Stomach (tissue), 9 donors: Measurements from ENCODE around the gene EGFR. TPM values are rescaled to one million over a fixed set of nuclear protein-coding genes. Genes with fewer than 3 reads are reported as not detected.
A peak's percentile ranks its signal among the peaks of the same experiment; 100 is the strongest.

Experiments
- DNase-seq, 2 donors: peaks; one replicate each; pipeline versions ENCODE4 v3.0.0 to v3.0.0-alpha.2; 2013 to 2019
- H3K27ac ChIP-seq, 5 donors: fragments of 200-600 bp in 4 of 5; sonication (generic) in 4 of 5; one replicate each; pipeline ENCODE4 v1.5.1; 2013 to 2019; ENCODE audit warnings: mild to moderate bottlenecking in 1 of 5, moderate library complexity in 1 of 5
- H3K27me3 ChIP-seq, 3 donors: fragments of 200-600 bp; sonication (generic); one replicate each; pipeline ENCODE4 v1.5.1; 2017 to 2019; ENCODE audit warnings: mixed run types in 1 of 3
- H3K36me3 ChIP-seq, 4 donors: fragments of 200-600 bp; sonication (generic); 1 replicate in 3 of 4; 2 replicates in 1 of 4; pipeline ENCODE4 v1.5.1; 2016 to 2019
- H3K4me1 ChIP-seq, 4 donors: fragments of 200-600 bp; sonication (generic); one replicate each; pipeline ENCODE4 v1.5.1; 2016 to 2019
- H3K4me3 ChIP-seq, 4 donors: fragments of 200-600 bp; sonication (generic) in 3 of 4; one replicate each; pipeline ENCODE4 v1.5.1; 2016 to 2019; ENCODE audit warnings: mild to moderate bottlenecking in 1 of 4
- H3K9me3 ChIP-seq, 4 donors: fragments of 200-600 bp; sonication (generic); one replicate each; pipeline ENCODE4 v1.5.1; 2016 to 2019
- CTCF ChIP-seq, 7 experiments: fragments of 450-650 bp in 4 of 7; fragments of 200-600 bp in 3 of 7; sonication (generic) in 3 of 7; IDR thresholded peaks; one replicate each; pipeline ENCODE4 v1.5.1; 2016 to 2019; ENCODE audit warnings: antibody characterized with exemption in 7 of 7, control low read depth in 2 of 7, mild to moderate bottlenecking in 1 of 7
- EP300 ChIP-seq: sonication (generic); formaldehyde crosslinking; IDR thresholded peaks from one replicate; pipeline ENCODE4 v1.6.1; 2017; ENCODE audit warnings: antibody characterized with exemption
- POLR2A ChIP-seq, 4 donors: fragments of 450-650 bp; IDR thresholded peaks; one replicate each; pipeline ENCODE4 v1.6.1; 2016; ENCODE audit warnings: antibody characterized with exemption in 4 of 4, control low read depth in 2 of 4, mild to moderate bottlenecking in 1 of 4, moderate library complexity in 1 of 4
- POLR2AphosphoS5 ChIP-seq, 3 donors: sonication (generic); formaldehyde crosslinking; IDR thresholded peaks; one replicate each; pipeline ENCODE4 v1.6.1; 2016; ENCODE audit warnings: antibody characterized with exemption in 3 of 3
- WGBS, 5 donors: extraction: QIAGEN DNeasy Blood & Tissue Kit in 3 of 5; methylation state at CpG; one replicate each; pipeline versions ENCODE4 v1.1.5 to v1.1.7; 2013 to 2018; 5-methylcytosine and 5-hydroxymethylcytosine counted together
- intact Hi-C: fragments of 100-400 bp; cut with DNase I; formaldehyde crosslinking; loops from one replicate; pipeline ENCODE4 v1.15.1; 2023; ENCODE audit warnings: low total_unique reads
- polyA plus RNA-seq, 3 donors: library from polyadenylated mRNA; stranded (reverse); fragments of 200-250 nt; gene quantifications; one replicate each; pipeline ENCODE4 v1.2.3, GENCODE V29; 2013
- total RNA-seq, 5 donors: library from RNA; depleted of rRNA; stranded (reverse); fragments of >200 nt; gene quantifications; one replicate each; pipeline versions ENCODE4 v1.1.0 to v1.2.3, GENCODE V29; 2014 to 2016
- donor health status: healthy with polysubstance abuse.
- donor health status: Bipolar disorder and iron deficiency.
- donor health status: healthy.

The EGFR gene
- total and polyA plus RNA-seq, 8 donors: 3.4 to 43.4 (median 32.6) TPM

DNA sequence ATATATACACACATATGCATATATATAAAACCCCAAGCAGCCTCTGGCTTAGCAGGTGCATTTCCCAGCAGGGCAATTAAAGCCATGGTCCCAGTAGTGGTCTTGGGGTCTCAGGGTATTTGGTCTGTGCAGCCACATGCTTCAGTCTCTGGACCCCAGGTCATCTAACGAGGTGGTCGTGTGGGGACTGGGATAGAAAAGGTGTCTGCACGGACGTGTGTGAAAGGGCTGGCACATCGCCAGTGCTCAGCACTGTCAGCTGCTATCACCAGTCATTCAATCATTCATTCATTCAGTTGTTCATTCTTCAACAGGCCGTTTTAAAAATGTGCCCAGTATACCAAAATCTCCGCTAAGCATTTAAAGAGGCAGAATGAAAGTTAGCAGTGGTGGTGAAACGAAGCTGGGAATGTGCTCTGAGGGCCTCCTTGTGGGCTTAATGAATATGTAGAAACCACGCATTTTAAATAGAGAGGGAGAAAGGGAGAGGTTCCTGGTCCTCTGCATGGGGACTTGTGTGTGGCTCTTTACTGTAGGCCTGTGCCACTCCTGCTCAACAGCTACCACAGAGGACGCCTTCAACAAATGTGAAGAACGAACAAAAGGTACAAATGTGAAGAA lies 170.4 kb downstream of the EGFR start:
- no peaks in the 10 kb centered on the region for H3K9me3 ChIP-seq
- TF ChIP-seq POLR2A (IDR thresholded peaks at IDR 0.05): no peak
- TF ChIP-seq EP300: no peak
- TF ChIP-seq CTCF (IDR thresholded peaks at IDR 0.05): no peak
- TF ChIP-seq POLR2AphosphoS5 (IDR thresholded peaks at IDR 0.05): no peak
- WGBS, 5 donors: 42 to 65% (median 52%) methylated on average over 11 of the region's 11 CpGs
- intact Hi-C loops: no loop called here
- H3K27ac ChIP-seq: peak overlapping the region; percentile 9 to 68 (median 65)
- no peak overlapping the region for H3K4me3 ChIP-seq
- H3K4me1 ChIP-seq: peaks cover 11 to 59% (median 40%) of the 10 kb centered on the region in 4 donors
- peaks cover 10 to 57% (median 35%) of the 10 kb centered on the region in 4 donors for H3K36me3 ChIP-seq
- H3K27me3 ChIP-seq: no peaks in the 10 kb centered on the region
- peak in 1 of 2 donors; percentile 67 for DNase-seq

GRCh38 chr7:55189878-55190436 lies 171.1 kb downstream of the EGFR start:
- Histone ChIP-seq H3K4me1 (peaks cover 11 to 59% (median 40%) of the 10 kb centered on the region in 4 donors), H3K36me3 (peaks cover 9 to 59% (median 41%) of the 10 kb centered on the region in 4 donors), H3K9me3 (no peaks in the 10 kb centered on the region), H3K4me3 (no peak overlapping the region), H3K27ac (peak overlapping the region in 3 of 5 donors; percentile 1 to 68 (median 67)), H3K27me3 (no peaks in the 10 kb centered on the region)
- intact Hi-C loops: no loop called here
- WGBS, 5 donors: 77 to 85% (median 79%) methylated on average over 16 of the region's 16 CpGs
- DNase-seq: no peak
- no peak for TF ChIP-seq POLR2A (IDR thresholded peaks at IDR 0.05)
- TF ChIP-seq POLR2AphosphoS5 (IDR thresholded peaks at IDR 0.05): no peak
- no peak for TF ChIP-seq EP300
- no peak for TF ChIP-seq CTCF (IDR thresholded peaks at IDR 0.05)

DNA sequence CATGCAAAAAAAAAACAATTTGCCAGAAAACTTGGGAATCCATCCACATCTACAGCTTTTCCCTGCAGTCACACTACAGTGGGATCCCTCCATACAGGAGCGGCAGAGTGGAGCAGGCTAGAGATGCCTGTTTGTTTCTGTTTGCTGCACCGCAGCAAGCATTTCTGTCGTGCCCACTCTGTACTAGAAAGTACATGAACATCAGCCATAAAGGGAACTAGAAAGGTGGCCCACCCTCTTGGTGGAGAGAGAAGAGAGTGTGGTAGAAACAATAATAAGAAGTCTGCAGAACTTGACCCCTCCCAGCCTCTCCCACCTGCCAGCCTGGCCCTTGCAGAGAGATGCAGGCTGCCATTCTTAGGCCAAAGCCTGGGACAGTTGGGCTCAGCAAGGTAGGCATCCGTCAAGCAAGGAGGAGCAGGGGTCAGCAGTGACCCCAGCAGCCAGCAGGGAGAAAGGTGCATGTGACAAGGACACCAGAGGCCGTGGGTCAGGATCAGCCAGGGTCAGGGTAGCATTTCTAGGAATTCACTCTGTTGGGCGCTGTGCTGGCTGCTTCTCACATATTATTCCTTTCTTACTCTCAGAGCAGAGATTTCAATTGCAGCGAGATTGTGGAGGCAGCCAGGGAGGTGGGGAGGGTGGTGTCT lies 171.8 kb downstream of the EGFR start:
- intact Hi-C loops: no loop called here
- WGBS, 5 donors: 85 to 90% (median 89%) methylated on average over 7 of the region's 7 CpGs

More for the DNA sequence above, 171.8 kb downstream of the EGFR start:
- DNase-seq: no peak
- Histone ChIP-seq H3K27me3 (no peaks in the 10 kb centered on the region), H3K27ac (peak overlapping the region in 1 of 5 donors; percentile 67), H3K4me1 (peaks cover 11 to 59% (median 37%) of the 10 kb centered on the region in 4 donors), H3K9me3 (no peaks in the 10 kb centered on the region), H3K36me3 (peaks cover 6 to 52% (median 36%) of the 10 kb centered on the region in 4 donors), H3K4me3 (no peak overlapping the region)
- no peak for TF ChIP-seq EP300
- no peak for TF ChIP-seq CTCF (IDR thresholded peaks at IDR 0.05)
- TF ChIP-seq POLR2AphosphoS5 (IDR thresholded peaks at IDR 0.05): no peak
- TF ChIP-seq POLR2A (IDR thresholded peaks at IDR 0.05): no peak
